IPS-NIHi11 (cell line): ENCODE data around the gene CD244.

Experiments
- DNase-seq: peaks from one replicate; pipeline ENCODE4 v3.0.0; 2012; ENCODE audit warnings: mixed read lengths, low spot score

Gene CD244

DNA sequence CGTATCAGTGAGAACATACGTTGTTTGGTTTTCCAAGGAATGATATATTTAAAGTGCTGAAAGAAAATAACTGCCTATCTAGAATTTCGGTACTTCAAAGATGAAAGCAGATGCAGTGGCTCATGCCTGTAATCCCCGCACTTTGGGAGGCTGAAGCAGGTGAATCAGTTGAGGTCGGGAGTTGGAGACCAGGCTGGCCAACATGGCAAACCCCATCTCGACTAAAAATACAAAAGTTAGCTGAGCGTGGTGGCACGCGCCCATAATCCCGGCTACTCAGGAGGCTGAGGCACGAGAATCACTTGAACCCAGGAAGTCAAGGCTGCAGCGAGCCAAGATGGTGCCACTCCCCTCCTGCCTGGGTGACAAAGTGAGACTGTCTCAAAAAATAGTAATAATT, 16.4 kb downstream of the CD244 start:
- no peak for DNase-seq

DNA sequence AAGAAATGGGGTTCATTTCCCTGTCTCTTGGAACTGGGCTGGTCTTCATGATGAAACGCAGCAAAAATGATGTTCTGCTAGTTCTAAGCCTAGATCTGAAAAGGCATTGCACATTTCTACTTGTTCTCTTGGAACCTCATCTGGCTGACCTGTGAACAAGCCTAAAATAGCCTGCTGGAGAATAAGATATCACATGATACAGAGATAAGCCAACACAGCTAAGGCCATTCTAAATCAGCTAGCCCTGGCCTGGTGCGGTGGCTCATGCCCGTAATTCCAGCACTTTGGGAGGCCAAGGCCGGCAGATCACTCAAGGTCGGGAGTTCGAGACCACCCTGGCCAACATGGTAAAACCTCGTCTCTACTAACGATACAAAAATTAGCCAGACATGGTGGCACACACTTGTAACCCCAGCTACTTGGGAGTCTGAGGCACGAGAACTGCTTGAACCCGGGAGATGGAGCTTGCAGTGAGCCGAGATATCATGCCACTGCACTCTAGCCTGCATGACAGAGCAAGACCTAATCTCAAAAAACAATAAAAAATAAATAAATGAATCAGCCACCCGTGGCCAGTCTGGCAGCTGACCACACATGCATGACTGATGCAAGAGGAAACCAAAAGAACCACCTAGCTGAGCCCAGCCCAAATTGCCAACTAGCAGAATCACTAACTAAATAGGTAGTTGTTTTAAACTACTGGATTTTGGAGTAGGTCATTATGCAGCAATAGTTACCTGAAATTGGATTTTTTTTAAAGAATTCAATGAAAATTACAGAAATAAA, 18.0 kb downstream of the CD244 start:
- no peak for DNase-seq

DNA sequence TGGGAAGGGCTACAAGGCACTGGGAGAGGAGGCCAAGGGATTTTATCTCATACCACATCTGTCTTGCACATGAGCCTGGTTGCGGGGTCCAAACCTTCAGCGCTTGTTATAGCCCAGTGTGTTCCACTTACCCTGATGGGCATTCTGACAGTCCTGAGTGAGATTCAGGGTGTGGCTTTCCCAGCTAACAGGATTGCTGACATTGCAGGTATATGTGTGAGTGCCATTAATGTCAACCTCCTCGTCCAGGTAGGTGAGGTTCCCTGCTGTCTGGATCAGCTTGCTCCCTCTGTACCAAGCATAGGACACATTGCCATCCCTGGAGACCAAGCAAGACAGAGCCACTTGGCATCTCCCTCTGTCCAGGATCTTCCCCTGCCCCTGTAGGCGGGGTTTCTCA, 21.6 kb downstream of the CD244 start:
- no peak for DNase-seq

DNA sequence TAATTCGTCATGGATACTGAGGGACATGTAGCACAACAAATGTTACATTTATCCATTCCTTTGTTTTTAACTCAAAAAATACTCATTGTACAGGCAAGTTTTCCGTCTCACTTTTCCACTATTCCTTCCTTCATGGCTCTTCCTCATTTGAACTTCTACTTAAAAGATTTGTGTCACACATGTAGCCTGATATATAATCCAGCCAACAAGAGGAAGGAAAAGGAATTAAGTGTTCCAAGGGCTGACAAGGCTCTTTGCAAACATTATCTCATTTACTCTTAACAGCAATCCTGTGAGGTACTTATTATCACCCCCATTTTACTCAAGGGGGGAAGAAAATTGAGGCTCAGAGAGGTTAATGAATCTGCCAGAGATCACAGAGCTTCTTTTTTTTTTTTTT, 22.9 kb downstream of the CD244 start:
- no peak for DNase-seq

DNA sequence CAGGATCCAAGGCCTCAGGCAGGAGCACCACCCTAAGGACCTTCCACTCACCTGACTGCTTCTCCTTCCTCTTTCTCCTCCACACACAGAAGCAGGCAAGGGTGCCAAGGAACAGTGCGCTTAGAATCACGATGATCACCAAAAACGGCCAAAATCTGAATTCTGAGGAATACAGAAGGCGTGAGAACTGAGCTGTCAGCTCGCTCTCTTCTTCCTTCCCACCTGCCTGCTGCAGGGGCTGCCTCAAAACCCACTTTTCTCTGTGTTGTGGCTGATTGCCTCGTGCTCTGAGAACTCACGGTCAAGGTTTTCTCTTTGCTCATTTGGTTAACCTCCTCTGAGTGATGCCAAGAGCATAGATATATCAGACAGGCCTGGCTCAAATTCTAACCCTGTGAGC, 23.8 kb downstream of the CD244 start:
- DNase-seq, result no peak

DNA sequence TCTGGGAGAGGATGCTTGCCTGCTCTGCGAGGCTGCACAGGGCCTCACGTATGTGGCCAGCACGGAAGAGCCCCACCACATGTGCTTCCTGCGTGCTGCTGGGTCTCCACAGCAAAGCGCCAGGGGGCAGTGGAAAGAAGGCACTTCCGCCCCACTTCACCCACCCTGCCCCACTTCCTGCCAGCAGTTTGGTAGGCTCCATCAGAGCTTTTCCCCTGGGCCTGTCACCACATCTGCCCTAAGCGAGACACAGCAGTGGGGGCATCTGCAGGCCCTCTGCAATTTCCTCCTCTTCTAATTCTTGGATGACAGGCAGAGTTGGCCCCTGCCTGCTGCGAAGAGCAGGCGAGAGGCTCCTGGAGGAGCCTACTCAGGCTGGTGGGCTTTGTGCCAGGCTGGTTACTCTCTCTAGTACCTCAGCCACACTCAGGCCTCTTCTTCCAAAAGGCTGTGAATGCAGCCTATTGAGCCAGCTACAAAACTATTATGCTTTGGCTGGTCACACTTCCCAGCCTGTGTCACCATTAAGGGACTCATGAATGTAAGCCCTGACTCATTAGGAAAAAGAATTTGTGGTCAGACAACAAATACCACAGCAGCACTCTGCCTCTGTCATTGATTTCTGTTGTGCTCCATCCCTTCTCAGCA, 25.0 kb downstream of the CD244 start:
- DNase-seq, result no peak

DNA sequence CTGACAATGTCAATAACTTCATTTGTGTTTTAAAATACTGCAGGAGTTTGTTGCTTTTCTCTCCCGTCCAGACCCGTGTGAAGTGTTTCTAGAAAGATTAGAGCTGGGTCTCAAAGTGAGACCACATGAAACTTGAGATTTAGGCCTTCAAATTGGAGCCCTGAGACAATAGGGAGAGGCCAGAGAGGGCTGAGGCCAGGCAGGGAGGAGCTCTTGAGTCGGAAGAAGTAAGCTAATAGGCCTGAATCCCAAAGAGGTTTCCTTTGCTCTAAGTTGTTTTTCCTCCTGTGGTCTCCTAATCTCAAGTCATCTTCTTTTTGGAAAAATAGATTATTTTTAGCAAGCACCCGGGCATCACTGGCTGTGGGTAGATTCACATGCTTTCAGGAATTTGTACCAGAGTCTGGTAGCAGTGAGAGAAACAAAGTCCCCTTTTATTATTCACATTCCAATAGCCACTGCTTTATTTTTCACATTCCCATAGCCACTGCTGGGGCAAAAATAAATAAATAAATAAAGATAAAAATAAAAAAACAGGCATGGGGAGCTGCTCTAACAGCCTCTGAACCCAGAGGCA, 25.6 kb downstream of the CD244 start:
- no peak for DNase-seq

DNA sequence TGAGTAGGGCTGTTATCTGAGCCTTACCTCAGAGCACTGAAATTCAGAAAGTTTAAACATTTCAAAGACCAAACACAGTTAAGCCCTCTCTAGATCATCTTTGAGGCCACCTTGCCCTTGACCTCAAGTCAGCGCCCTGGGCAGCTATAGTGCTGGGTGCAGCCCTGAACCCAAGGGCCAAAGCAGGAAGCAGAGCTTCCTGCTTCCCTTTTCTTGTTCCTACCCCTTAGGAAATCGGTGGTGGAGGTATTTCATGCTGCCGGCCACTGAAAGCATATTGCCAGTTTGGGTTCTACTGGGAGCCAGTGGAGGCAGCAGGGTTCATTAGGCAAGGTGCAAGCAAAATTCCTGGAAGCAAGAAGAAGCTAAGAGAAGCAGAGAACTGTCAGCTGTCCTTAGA, 26.1 kb downstream of the CD244 start:
- DNase-seq, result no peak

DNA sequence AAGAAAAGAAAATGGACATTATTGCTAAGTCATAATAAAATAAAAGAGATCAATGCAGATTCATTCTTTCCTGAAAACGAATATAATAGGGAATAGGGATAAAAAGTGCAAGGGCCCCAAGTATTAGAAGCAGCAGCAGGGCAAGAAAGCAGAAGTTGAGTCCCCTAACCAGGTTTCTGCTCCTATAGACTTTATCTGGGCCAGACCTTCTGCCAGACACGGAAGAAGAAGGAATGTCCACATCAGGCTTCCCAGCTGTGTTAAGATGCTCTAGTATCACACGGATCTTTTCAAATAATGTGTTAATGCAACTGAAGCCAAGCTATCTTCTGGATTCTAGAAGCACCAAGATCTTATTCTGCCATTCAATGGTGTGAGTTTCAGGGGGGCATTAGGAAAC, 26.9 kb downstream of the CD244 start:
- no peak for DNase-seq

DNA sequence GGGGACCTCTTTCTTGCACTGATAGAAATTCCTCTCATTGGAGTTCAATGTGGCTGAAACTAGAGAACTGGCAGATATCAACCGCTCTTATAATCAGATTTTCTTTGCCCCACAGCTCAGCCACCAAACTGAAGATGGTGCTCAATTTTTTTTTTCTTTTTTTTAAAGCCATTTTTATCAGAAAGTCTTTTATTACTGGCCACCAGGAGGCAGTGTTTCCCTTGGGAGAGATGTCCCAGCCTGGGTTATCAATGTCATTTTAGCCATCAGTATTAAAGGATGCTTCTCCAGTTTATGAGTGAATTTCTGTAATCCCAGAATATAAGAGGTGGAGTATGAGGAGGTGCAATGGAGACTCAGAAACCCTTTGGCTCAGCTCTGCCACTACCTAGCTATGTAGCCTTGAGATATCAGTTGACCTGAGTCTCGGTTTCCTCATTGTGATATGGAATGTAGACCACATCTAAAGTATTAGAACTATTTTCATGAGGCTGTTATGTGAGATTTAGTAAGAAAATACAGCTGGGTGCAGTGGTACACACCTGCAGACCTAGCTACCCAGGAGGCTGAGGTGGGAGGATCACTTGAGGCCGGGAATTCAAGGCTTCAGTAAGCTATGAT, 27.6 kb downstream of the CD244 start:
- DNase-seq, result peak; percentile 47

DNA sequence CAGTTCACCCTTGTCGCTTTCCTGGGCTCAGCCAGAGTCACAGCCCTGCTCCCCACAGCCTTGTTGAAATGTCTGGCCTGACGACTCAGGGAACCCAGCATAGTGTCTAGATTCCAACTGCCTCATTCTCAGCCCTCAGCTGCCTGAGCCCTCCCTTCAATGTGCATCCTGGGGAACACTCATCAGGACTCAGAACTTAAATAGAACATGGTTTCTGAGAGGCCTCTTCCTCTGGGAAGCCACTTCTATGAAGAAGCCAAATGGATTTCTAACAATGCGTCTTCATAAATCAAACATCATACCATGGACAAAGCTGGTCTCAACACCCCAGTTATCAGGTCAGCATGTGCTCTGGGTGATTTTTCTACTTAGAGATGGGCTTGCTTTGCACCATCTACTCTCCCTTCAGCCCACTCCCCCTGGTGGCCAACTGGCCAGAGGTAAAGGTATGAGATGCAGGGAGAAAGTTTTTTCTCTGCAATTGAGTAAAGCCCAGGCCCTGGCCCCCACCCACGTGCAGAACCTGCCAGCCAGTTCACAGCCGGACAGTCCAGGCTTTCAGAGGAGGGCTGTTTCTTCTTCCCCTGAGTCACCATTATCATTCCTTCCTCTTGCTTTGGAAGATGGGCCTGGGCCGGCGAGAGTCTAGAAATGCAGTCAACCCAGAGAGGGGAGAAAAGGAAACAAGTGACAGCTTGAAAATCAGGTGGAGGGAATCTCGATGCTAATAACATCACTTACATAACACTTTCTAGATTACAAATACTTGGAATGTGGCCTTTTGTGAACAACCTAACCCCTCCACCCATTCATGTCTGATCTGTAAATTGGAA, 32.1 kb downstream of the CD244 start:
- peak; percentile 77 for DNase-seq

DNA sequence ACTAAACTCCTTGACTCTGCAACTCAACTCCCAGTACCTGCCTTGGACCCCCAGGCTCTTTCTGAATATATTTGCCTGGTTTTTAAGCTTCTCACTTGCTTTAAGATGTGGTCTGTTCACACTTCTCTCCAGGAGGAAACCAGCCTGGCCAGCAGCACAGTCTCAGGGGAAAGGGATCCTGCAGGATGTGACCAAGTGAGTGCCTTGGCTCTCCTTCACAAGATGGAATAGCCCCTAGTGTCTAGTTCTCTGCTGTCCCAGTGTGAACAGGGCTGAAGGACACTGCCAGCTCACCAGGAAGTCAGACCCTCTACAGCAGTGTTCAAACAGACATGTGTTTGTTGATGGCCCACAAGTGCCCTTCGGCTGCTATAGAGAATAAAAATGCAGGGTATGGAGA, 32.9 kb downstream of the CD244 start:
- no peak for DNase-seq

DNA sequence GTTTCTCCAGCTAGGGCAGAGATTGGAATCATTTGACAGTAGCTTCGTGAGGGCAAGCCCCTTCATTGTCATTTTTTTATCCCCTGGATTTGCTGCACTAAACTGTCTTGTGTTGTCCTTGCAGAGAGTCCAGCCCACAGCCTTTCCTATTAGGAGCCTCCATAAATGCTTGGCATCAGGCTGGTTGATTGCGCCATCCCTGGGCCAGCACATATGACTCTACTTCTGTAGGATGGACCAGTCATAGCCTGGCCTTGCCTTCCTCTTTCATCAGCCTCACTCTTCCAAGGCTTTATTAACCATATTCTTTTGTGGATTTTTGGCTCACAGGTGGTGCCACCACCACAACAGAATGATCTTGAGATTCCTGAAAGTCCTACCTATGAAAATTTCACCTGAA, 35.3 kb downstream of the CD244 start:
- no peak for DNase-seq

DNA sequence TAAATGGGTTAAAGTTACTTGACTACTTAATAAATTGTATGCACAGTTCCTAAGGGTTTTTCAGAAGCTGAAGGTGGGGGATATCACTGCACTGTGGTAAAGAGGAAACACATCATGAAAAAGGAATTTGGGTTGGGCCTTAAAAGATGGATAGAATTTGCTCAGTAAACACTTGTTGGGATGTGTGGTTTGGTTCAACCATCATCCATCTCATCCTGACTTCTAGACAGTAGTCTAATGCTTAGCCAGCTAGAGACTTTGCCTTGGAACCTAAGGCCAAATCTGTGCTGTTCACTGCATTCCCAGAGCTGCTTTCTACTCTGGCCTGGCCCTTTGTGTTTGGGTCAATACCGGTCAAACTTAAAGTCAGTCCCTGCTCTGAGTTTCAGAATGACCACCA, 36.1 kb downstream of the CD244 start:
- no peak for DNase-seq

DNA sequence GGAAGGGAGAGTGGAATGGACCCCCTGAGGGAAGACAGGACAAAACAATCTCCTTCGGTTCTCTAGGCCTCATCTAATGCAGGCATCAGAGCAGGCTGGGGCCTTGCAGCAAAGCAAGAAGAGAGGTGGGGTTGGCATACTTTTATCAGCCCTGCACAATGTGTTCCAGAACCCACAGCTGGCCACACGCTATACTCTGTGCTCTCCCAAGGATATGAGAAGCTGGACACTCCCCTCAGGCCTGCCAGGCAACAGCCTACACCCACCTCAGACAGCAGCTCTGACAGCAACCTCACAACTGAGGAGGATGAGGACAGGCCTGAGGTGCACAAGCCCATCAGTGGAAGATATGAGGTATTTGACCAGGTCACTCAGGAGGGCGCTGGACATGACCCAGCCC, 39.4 kb downstream of the CD244 start:
- DNase-seq, result no peak

DNA sequence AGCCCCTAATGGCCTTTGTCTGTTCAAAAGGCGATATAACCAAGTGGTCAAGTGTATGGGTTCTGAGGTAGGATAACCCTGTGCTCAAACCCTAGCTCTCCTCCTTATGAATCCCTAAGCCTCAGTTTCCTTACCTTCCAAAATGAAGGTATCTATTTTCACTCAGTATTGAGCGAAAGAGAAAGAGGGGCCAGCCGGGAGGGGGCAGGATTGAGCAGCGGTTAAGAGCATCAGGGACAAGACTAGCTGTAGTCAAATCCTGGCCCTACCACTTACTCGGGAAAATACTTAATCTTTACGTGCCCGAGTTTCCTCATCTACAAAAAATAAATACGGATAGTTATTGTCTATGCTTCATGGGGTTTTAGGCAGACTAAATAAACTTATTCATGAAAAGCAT, 41.1 kb downstream of the CD244 start:
- DNase-seq, result peak; percentile 45

DNA sequence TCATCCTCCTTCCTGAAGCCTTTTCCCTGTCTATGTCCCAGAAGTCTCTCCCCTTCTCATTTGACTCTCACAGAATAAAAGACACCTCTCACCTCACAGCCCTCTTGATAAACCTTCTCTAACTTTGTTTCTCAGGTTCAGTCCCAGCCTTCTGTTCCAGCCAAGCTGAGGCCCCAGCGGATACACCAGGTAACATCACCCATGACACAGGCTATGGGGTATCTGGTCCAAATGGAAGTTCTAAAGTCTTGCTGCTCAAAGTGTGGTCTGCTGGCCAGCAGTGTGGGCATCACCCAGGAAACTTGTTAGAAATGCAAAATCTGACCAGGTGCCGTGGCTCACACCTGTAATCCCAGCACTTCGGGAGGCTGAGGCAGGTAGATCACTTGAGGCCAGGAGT, 43.5 kb downstream of the CD244 start:
- DNase-seq, result no peak

DNA sequence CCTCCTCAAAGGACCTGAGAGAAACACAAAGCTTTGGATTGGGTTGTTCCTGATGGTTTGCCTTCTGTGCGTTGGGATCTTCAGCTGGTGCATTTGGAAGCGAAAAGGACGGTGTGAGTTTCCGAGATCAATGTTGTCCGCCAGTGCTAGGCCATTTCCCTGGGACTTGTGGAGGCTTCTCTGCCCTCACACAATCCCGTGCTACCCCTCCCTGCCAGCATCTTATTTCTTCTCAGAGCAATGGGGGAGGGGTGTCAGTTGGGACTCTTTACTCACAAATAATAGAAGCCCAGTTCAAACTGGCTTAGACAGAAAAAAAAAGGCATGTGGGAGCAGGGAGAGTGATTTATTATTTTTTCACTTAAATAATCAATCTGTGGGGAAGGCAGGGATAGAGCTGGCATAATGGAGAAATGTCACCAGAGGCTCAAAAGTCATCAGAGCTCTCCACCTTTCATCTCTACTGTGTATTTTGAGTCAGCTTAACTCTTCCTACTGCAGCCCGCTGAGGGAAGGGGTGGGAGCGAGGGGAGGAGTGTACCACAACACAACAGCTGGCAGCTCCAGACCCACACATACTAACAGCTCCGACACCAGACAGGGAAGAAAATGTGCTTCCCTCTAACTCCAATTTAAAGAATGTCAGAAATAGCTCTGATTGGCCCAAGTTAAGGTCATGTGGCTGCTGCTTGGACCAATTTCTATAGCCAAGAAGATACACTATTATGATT, 44.3 kb downstream of the CD244 start:
- no peak for DNase-seq

DNA sequence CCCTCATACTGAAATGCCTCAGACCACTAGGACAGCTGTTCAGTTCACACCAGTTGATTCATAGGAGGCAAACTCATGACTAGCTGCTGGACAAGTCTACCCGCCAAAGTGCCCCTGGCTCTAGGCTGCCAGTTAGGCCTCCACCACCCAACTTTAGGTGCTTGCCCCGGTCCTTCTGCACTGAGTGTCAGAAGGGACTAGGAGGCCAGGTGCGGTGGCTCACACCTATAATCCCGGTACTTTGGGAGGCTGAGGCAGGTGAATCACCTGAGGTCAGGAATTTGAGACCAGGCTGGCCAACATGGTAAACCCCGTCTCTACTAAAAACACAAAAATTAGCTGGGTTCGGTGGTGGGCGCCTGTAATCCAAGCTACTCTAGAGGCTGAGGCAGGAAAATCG, 47.8 kb downstream of the CD244 start:
- DNase-seq, result no peak

DNA sequence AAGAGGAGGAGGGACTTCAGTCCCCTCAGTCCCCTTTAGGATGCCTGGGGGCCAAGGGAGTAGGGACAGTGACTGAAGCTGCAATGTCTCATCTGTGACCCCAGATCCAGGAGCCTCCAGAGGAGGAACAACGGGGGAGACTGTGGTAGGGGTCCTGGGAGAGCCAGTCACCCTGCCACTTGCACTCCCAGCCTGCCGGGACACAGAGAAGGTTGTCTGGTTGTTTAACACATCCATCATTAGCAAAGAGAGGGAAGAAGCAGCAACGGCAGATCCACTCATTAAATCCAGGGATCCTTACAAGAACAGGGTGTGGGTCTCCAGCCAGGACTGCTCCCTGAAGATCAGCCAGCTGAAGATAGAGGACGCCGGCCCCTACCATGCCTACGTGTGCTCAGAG, 48.4 kb downstream of the CD244 start:
- no peak for DNase-seq

DNA sequence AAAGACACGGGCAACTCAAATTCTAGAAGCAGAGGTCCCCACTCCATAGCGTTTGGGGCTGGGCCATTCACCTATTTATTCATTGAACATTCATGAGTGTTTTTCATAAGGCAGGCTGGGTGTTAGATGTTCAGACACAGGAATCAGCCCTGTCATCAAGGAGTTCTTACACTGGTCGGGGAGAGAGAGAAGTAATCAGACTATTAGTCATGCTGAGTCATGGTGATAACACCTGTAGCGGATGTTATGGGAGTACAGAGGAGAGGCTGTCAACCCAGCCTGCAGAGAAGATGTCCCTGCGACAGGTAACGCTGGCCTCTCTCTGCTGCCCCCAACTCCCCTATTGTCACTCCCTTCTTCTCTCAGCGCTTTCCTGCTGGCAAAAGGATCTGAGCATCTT, 49.5 kb downstream of the CD244 start:
- DNase-seq, result no peak

DNA sequence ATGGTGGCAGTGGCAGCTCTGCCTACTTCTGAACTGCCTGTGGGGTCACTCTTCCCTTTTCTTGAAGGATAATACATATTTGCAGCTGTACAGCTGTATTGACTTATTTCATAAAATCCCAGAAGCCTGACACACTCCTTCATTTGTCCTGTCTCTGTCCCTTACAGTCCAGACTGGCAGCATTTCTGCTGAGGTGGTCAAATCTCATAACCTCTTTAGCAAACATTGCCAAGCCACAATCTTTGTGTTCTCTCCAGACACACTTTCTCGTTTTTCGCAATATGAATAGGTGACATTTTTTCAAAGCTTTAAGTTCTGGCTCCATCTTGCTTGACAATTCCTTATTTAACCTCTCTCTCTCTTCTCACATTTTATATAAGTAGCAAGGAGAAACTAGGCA, 51.5 kb downstream of the CD244 start:
- no peak for DNase-seq
